ENCODE measurements around the gene OTX2.

DNA sequence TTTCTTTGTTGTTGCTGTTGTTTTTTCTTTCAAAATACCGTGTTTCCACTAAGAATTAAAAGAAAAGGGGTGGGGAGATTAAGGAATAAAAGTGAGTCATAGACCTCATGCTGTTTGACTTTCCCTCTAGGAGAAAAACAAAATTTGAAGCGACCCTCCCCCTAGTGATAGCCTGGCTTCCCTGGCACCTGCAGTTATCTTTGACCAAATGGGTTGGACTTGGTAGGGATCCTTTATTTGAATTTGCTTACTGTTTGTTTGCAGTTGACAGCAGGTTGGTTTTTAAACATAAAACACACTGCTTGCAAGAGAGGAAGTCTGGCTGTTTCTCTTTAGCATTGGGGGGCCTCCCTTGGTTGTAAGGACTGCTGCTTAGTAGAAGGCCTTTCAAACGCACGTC is 14.0 kb downstream of the OTX2 start:
- TF ChIP-seq, protein P1, sequence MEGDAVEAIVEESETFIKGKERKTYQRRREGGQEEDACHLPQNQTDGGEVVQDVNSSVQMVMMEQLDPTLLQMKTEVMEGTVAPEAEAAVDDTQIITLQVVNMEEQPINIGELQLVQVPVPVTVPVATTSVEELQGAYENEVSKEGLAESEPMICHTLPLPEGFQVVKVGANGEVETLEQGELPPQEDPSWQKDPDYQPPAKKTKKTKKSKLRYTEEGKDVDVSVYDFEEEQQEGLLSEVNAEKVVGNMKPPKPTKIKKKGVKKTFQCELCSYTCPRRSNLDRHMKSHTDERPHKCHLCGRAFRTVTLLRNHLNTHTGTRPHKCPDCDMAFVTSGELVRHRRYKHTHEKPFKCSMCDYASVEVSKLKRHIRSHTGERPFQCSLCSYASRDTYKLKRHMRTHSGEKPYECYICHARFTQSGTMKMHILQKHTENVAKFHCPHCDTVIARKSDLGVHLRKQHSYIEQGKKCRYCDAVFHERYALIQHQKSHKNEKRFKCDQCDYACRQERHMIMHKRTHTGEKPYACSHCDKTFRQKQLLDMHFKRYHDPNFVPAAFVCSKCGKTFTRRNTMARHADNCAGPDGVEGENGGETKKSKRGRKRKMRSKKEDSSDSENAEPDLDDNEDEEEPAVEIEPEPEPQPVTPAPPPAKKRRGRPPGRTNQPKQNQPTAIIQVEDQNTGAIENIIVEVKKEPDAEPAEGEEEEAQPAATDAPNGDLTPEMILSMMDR (IDR thresholded peaks at IDR 0.05), result no peak
- no peak for TF ChIP-seq POLR2A (IDR thresholded peaks at IDR 0.05)

All from body of pancreas (tissue), 4 donors.